Cardiac muscle cell (in vitro differentiated cells and primary cell): ENCODE measurements around the gene ZNF30. TPM values are rescaled to one million over a fixed set of nuclear protein-coding genes. Genes with fewer than 3 reads are reported as not detected.

ENCODE experiments used
- DNase-seq, 2 donors: peaks; one replicate each; pipeline versions ENCODE4 v3.0.0 to v3.0.0-alpha.2; 2010 to 2017; ENCODE audit warnings: low read depth in 1 of 2, low spot score in 1 of 2
- H3K27ac ChIP-seq: fragments of 200-600 bp; sonication (generic); 2 replicates; pipeline ENCODE4 v1.5.1; 2016
- H3K27me3 ChIP-seq: fragments of 200-600 bp; sonication (generic); 2 replicates; pipeline ENCODE4 v1.6.0; 2016; ENCODE audit warnings: control low read depth
- H3K36me3 ChIP-seq: fragments of 200-600 bp; sonication (generic); 2 replicates; pipeline ENCODE4 v1.5.1; 2016; ENCODE audit warnings: control low read depth
- H3K4me1 ChIP-seq: fragments of 200-600 bp; sonication (generic); 2 replicates; pipeline ENCODE4 v1.8.1; 2017; ENCODE audit warnings: low read depth, mild to moderate bottlenecking, mixed run types
- H3K4me3 ChIP-seq: fragments of 200-600 bp; sonication (generic); 2 replicates; pipeline ENCODE4 v1.5.1; 2016; ENCODE audit warnings: mild to moderate bottlenecking
- H3K9me3 ChIP-seq: fragments of 200-600 bp; sonication (generic); 2 replicates; pipeline ENCODE4 v1.5.1; 2017; ENCODE audit warnings: low read depth, mild to moderate bottlenecking, control low read depth
- CTCF ChIP-seq: IDR thresholded peaks from 2 replicates; pipeline ENCODE4 v1.5.1; 2012; ENCODE audit warnings: low read depth, mild to moderate bottlenecking, low read length
- polyA plus RNA-seq: library from polyadenylated mRNA; unstranded; fragments of >200 nt; fragmentation: Nextera tagmentation; extraction: Ambion mirVana; gene quantifications from 2 replicates; pipeline ENCODE4 v1.2.1, GENCODE V29; 2016
- total RNA-seq: library from RNA; depleted of rRNA; stranded (reverse); fragments of >200 nt; gene quantifications from 2 replicates; pipeline ENCODE4 v1.2.3, GENCODE V29; 2016

ZNF30 gene
- total and polyA plus RNA-seq, 2 experiments from 2014 or later: 4.1 to 4.7 TPM

- DNase-seq: no peak
- Histone ChIP-seq H3K4me1 (no peaks in the 10 kb centered on the region), H3K27me3 (no peaks in the 10 kb centered on the region), H3K36me3 (peaks cover 9% of the 10 kb centered on the region), H3K4me3 (no peak overlapping the region), H3K9me3 (peaks cover 4% of the 10 kb centered on the region), H3K27ac (no peak overlapping the region)
- TF ChIP-seq CTCF: no peak
Measured at GRCh38 chr19:34943861-34944573, 17.3 kb downstream of the ZNF30 start.

DNA sequence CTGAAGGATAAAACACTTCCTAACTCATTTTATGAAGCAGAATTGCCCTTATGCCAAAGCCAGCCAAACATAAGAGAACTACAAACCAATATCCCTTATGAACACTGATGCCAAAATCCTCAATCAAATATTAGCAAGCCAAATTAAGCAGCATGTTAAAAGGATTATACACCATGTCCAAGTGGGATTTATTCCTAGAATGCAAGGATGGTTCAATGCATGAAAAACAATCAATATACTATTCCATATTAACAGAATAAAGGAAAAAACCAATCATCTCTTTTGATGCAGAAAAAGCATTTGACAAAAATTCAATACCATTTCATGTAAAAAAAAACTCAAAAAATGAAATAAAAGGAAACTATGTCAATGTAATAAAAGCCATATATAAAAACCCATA lies 26.4 kb downstream of the ZNF30 start:
- TF ChIP-seq CTCF: no peak
- no peak for DNase-seq
- Histone ChIP-seq H3K36me3 (peaks cover 6% of the 10 kb centered on the region), H3K27me3 (no peaks in the 10 kb centered on the region), H3K4me3 (no peak overlapping the region), H3K4me1 (no peaks in the 10 kb centered on the region), H3K9me3 (peaks cover 4% of the 10 kb centered on the region), H3K27ac (no peak overlapping the region)

- Histone ChIP-seq H3K4me3 (no peak overlapping the region), H3K4me1 (peaks cover 9% of the 10 kb centered on the region), H3K27me3 (no peaks in the 10 kb centered on the region), H3K27ac (no peak overlapping the region), H3K36me3 (peaks cover 17% of the 10 kb centered on the region), H3K9me3 (peaks cover 8% of the 10 kb centered on the region)
- no peak for TF ChIP-seq CTCF
- no peak for DNase-seq
Measured at GRCh38 chr19:34957830-34958751, 31.4 kb downstream of the ZNF30 start.

- DNase-seq: no peak
- H3K4me1 ChIP-seq: peaks cover 9% of the 10 kb centered on the region
- H3K36me3 ChIP-seq: peaks cover 17% of the 10 kb centered on the region
- H3K27ac ChIP-seq: no peak overlapping the region
- no peaks in the 10 kb centered on the region for H3K27me3 ChIP-seq
- no peak overlapping the region for H3K4me3 ChIP-seq
- peaks cover 8% of the 10 kb centered on the region for H3K9me3 ChIP-seq
- TF ChIP-seq CTCF: no peak
Measured at GRCh38 chr19:34959021-34959420, 32.3 kb downstream of the ZNF30 start.

- DNase-seq: peak in 1 of 2 donors; percentile 60
- H3K4me3 ChIP-seq: no peak overlapping the region
Measured at GRCh38 chr19:34960103-34960805, 33.6 kb downstream of the ZNF30 start.

More at GRCh38 chr19:34960103-34960805, 33.6 kb downstream of the ZNF30 start:
- Histone ChIP-seq H3K27me3 (no peaks in the 10 kb centered on the region), H3K9me3 (peaks cover 8% of the 10 kb centered on the region), H3K36me3 (peaks cover 17% of the 10 kb centered on the region), H3K4me1 (peaks cover 9% of the 10 kb centered on the region), H3K27ac (no peak overlapping the region)
- TF ChIP-seq CTCF: no peak
